HL-60/S4 treated with phorbol 12-myristate 13-acetate at 8.2 ng/mL for 4 days and 3 days (cell line): ENCODE measurements around the gene SMPX.
"Not testable (repeated sequence)": the region's sequence is repeated elsewhere in the genome, so short reads cannot be mapped to it uniquely, and the experiment has no call there.

Experiments
- in situ Hi-C: fragments of 300-500 bp; cut with MboI; formaldehyde crosslinking; loops from 2 replicates; pipeline ENCODE4 v1.15.0; 2022; ENCODE audit warnings: low sequenced_read_pairs

SMPX gene

DNA sequence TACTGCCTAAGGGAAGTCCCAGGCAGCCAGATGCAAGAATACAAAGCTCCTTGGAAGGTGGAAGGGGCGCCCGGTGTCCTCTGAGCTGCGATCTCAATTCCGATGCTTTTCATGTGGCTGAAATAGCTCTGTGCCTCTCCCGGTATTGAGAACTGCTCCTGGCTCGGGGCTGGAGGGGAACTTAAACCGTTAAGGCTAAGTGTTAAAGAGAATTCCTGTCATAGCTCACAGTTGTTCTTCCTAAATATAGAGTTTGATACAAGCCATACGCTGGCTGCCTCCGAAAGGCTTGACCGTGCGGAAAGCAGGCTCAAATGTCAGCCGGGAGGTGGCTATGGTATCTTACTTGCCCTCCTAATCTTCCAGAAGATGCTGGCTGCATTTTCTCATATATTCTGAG is at the start of gene SMPX:
TSS of gene SMPX (minus strand) at position 157 of the 400 bp plus-strand sequence. CDS start 3,826 bp downstream, outside the sequence.
- in situ Hi-C loops: no loop called here

DNA sequence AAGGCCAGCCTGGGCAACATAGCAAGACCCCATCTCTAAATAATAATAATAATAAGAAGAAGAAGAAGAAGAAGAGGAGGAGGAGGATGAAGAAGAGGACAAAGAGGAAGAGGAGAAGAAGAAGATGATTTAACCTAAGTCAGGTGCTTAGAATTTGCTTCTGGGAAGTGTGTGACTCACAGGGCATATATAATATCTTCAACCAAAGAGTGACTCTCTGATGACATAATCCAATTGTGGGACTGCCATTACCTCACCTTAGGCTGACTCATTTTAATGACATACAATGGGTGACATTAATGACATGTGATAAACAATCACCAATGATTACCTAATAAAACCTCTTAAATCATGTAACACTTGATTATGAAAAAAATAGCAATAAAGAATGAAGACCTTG is 48.8 kb upstream of the SMPX start:
- in situ Hi-C loops: no loop called here

DNA sequence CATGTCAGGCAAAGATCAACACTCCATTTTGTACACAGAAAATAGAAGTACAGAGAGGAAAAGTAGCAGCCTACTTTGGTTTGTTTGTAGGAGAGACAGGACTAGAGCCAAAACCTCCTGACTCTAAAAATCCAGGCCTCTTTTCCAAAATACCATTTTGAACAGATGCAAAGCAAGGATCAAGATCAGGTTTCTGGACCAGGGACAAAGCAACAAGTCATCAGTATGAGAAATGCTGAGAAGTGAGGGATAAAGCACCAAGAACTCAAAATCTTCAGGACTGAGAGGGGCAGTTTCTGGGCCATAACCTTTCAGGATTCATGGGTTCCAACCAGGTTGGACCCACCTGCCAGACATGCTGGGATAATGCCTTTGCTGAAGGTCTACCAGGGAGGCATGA is 44.9 kb upstream of the SMPX start:
- in situ Hi-C loops: no loop called here

DNA sequence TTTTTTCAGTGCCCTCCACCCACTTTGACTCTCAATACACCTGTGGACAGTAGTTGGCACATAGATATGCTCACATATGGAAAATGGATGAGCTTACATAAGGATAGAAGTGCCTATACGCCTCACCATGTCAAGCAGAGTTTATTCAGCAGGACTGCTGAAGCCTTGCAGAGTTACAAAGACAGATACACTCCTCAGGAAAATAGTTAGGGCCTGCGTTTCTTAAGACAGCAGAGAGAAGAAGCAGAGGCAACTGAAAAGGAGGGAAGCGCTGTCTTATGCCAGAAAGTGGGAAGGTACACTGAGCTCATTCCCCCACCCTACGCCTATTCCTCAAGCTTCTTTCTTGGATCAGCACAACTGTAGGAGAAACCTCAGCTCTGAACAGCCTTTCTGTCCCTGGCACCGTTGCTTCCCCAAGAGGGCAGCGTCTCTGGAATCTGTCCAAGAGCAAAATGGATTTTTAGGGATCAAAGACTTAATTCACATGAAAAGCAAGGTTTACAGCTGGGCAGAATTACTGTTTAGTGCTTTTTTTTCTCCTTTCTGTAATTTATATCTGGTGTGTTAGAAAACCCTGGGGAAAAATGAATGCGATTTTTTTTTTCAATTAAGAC is 44.2 kb upstream of the SMPX start:
- in situ Hi-C loops: no loop called here

DNA sequence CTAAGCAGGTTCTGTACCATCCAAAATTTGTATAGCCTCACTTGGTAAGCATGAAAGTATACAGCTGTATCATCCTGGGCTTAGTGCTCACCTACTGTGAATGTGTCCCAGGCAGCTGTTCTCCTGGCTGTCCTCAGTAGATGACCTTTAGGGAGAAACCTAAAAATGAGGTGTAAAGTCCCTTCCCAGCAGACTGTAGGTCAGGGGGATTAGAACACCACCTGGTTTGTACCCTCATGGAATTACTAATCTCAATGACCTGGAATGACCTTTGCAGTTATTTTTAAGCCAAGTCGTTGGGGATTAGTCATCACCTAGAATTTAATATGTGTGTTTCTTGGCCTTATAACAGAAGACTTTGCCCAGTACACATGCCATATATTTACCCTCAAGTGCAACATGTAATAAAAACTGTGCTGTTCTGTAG is 42.4 kb upstream of the SMPX start:
- in situ Hi-C loops: no loop called here

DNA sequence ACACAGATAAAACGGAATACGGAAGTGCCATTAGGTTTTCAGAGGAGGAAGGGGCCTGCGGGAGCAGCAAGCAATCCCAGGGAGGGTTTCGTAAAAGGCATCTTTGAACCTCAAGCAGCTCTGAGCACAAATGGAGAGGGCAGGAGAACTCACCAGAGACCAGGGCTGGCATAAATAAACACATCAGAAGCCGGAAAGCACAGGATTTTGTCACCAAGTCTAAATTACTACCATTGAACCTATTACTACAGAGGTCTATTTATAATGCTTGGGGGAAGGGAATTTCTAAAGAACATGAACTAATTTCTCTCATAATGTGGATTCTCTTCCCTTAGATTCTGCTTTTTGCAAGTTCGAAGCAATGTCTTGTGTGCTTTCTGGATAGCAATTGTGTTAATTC is 41.9 kb upstream of the SMPX start:
- in situ Hi-C loops: no loop called here

DNA sequence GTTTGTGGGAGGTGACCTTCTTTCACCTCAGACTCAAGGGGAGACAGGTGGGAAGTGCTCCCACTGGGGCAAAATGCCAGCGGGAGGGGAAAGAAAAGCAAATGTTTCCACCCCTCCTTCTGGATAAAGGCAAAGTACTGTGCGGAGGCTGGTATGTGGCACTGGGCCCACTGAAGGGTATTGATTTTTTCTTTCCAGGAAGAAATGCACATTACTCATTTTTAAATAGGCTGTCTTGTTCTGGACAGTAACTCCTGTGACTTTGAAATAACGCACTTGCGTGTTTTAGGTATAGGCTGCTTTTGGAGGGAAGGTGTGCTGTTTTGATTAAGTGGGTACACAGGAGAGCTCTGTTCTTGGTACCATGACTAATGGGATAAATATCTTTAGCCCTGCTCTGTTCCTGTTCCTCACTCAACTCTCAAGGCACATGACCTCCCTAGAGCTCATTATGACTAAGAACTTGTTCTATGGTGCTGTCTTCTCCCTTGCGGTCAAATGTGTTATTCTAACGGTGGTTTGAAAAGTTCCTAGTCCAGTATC is 40.8 kb upstream of the SMPX start:
- in situ Hi-C loops: no loop called here

DNA sequence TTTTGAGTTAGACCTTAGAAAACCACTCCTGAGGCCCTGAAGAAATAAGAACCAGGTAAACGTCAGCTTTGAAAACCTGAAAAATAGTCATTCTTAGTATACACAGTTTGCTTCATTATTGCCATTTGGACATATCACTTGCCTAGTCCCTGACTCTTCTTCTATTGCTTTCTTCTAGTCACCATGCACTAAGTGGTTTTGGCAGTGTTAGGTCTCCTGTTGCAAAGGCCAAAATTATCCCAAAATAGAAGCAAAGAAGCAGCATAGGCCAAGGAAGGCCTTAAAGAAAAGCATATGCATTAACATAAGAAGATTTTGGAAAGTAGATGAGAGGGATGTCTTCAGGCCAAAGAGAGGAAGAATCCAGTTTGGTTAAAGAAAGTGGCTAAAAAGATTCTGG is 24.1 kb upstream of the SMPX start:
- in situ Hi-C loops: no loop called here

DNA sequence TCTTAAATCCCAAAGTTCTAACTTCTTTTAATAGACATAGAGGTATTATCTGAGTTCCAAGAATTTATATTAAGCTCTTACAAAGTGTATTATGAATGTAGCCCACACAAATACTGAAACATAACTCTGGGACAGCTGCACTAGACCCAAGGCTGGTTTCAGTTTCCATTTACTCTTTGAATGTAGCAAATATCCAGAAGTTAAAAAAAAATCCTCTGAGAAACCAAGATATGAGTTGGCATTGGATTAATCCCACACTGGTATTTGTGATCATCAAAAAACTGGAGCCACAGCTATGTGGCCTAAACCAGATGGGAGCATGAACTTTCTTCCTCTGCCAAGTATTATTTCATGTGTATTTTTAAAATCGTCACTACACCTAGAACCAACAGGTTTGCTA is 23.6 kb upstream of the SMPX start:
- in situ Hi-C loops: no loop called here

DNA sequence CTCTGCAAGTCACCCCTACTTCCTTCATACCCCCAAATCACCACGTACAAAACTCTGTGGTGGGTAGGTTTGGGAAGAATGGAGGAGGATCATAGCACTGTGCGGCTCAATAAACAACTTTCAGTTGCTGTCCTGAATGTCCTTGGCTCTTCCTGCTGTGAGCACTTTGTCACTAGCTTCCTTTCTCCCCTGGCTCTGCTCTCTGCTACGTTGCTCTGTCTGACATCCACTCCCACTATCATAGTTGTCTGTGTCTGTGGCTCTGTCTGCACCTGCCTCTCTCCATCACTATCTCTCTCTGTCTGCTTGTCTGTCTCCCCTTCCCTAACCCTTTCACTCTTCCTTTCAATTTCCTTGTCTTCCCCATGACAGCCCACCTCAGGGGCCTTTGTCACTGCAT is 21.2 kb upstream of the SMPX start:
- in situ Hi-C loops: no loop called here

DNA sequence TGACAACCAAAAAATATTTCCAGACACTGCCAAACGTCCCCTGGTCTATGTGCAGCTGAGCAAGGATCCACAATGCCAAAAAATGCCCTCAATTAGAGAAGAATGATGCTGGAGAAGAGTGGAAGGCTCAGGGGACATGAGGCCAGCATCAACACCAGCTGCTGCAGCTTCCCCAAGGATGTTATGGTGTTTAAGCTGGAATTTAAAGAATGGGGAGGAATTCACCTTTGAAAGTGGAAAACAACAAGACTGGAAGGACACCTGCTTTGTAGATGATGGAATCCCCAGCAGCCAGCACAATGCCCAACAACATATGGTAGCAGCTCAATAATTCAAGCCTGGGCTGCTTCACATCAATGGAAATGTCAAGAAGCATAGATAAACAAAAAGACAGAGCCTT is 20.3 kb upstream of the SMPX start:
- in situ Hi-C loops: no loop called here

DNA sequence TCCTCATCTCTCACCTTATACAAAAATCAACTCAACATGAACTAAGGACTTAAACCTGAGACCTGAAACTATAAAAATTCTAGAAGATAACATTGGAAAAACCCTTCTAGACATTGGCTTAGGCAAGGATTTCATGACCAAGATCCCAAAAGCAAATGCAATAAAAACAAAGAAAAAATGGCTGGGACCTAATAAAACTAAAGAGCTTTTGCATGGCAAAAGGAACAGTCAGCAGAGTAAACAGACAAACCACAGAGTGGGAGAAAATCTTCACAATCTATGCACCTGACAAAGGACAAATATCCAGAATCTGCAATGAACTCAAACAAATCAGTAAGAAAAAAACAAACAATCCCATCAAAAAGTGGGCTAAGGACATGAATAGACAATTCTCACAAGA is 17.2 kb upstream of the SMPX start:
- in situ Hi-C loops: not testable (repeated sequence)

DNA sequence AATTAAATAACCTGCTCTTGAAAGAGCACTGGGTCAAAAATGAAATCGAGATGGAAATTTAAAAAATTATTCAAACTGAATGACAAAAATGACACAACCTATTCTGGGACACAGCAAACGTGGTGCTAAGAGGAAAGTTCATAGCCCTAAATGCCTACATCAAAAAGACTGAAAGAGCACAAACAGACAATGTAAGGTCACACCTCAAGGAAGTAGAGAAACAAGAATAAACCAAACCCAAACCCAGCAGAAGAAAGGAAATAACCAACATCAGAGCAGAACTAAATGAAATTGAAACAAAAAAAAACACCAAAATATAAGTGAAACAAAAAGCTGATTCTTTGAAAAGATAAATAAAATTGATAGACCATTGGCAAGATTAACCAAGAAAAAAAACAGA is 15.1 kb upstream of the SMPX start:
- in situ Hi-C loops: not testable (repeated sequence)

DNA sequence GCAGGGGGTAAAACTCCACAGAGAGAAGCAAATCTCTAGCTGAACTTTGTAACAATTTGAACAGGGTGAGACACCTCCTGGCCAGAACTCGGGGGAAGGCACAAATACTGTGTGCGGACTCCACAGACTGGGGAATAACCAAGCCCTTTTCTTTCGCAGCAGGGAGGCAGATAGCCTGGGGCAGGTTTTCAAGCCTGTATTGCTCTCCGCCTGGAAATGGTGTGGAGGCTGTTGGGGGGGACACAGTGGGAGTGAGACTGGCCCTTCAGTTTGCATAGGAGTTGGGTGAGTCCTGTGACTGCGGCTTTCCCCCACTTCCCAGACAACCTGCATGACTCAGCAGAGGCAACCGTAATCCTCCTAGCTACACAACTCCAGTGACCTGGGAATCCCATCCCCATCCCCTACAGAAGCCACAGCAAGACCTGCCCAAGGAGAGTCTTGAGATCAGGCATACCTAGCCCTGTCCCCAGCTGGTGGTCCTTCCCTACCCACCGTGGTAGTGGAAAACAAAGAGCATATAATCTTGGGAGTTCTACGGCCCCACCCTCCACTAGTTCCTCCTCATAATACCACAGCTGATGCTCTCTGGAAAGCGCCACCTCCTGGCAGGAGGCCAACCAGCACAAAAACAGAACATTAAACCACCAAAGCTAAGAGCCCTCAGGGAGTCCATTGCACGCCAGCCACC is 12.9 kb upstream of the SMPX start:
- in situ Hi-C loops: no loop called here

DNA sequence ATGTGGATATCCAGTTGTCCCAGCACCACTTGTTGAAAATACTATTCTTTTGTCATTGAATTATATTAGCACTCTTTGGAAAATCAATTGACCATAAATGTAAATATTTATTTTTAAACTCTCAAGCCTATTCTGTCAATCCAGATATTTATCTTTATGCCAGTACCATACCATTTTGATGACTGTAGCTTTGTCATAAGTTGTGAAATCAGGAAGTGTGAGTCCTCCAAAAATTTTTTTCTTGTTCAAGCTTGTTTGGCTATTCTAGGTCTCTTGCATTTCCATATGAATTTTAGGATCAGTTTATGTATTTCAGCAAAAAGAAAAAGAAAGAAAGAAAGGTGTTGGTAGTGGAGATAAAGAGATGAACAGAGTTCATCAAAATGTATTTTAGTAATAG is 8.2 kb upstream of the SMPX start:
- in situ Hi-C loops: no loop called here

DNA sequence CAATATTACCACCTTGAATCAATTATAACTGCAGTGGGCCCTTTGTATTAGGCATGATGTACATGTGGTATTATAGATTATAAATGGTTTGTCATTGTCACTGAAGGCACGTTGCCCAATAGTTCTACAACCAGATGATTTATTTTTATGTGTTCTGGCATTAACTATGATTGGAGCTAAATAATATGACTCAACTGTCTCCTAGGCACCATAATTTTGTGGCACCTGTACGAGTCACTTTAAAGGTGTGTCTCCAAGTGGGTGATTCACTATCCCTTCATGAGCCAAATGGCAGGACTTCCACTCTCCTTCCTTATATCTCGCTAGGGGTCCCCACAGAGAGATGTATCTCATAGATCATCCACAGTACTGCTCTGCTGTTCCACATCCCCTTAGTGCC is 6.1 kb upstream of the SMPX start:
- in situ Hi-C loops: no loop called here

DNA sequence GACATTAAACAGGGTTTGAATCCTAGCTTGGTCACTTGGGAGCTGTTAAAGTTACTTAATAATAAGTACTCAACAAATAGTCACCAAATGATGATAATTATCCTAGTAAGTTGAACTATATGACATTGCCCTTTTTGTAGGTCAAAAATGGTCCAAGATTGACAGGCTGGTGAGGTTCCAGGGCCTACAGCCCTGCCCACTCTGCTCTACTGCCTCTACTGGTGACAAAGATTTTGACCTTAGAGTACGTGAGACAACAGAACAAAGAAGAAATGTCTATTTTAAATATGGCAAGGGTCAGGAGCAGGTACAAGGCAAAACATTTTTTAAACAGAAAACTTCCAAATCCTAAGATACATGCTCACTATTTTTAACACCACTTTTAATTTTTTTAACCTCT is 572 bp upstream of the SMPX start:
- in situ Hi-C loops: no loop called here

DNA sequence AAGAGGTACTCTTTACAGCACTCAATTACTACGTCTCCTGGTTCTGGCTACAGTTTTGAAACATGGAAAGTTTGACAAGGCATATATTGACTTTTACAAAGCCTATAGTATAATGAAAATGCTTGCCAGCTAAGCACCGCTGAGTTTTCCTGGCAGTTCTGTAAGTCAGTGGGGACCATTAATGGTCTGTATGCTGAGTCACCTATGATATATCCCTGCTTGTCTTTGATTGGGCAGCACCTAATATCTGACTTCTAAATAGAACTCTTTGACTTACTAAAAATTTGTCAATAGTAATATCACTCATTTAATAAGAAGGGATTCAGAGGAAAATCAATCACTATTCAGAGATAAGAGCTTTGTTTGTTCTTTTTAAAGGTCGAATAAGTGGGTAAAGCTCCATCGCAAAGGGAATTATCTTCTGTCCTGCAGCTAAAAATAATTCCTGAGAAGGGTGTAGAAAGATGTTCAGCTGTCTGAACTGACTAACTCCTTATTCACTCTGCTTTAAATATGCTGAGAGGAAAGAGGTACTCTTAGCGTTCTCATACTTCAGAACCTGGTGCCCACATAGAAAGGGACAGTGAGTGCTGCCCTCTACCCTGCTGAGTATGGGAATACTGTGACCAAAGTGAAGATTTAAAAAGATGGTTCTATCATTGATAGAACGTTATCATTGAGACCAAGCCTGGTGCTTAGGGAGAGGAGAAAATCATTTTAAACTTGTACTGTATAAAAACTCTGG is 959 bp downstream of the SMPX start:
- in situ Hi-C loops: no loop called here

DNA sequence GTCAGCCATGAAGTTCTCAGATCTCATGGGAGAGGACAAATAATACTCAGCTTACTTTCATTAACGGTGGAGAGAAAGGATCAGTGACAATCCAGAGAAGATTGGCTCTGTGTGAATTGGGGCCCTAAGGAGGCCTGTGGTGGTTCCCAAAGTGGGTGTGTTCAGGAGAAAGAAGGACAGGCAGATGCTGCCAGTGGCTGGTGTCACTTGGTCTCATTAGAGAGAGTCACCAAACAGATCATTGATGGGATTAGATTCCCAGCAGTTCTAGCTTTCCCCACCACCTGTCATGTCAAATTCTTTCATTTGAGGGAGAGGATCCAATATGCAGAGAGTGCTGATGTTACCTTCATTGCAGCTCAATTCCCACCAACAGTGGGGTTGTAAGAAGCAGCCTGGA is 8.0 kb downstream of the SMPX start:
- in situ Hi-C loops: no loop called here

DNA sequence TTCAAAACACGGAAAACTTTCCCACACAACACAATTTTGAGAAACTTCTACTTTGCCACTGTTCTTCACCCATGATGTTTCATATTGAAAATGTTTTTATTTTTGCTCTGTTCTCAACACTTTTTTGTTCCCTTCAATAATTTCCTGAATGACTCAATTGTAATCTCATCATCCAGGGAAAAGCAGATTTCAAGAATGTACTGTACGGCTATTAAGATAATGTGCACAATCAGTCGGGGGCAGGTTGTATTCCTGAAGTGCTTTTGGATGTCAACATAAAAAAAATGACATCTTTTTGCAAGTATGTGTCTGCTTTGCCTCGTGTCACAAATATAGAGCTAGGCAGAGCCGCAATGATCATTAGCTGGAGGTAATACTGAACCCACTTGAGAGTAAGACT is 9.7 kb downstream of the SMPX start:
- in situ Hi-C loops: no loop called here

DNA sequence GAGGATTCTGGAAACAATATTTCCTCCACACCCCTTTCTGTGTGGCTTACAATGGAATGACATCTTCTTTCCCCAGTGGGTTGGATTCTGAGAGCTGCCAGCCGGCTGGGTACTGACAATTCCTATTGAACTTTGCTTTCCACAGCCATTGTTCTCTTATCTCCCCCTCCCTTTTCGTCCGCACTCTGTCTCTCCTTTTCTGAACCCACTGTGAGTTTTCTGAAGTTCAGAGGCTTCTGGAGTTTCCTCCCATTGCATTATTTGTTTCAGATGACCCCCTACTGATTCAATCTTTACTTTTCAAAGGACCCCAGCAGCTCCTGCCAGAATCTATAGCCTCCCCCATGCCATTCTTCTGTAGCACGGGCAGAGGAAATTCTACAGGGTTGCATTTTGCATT is 10.4 kb downstream of the SMPX start:
- in situ Hi-C loops: no loop called here

DNA sequence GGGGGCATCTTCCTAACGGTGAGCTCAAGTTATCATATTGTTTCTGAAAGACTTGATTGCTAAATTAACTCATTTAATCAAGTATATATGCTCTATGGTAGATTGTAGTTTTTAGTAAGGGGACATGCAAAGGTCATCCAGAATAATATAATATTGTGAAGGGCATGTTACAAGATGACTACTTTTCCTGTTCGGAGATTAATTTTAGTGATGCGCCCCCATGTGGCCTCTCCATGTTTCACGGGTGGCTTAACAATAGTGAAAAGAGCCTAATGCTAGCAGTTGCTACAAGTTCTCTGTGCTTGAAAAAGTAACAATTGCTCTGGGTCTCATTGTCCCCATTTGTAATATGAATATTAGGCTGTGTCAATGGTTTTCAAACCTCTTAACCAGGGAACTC is 12.2 kb downstream of the SMPX start:
- in situ Hi-C loops: no loop called here
